Parathyroid adenoma (tissue), 2 donors: ENCODE results near the gene AFF3.

Source experiments
- H2AFZ ChIP-seq: fragments of 300-600 bp; sonication (generic); one replicate; pipeline ENCODE4 v1.7.0; 2017; ENCODE audit warnings: antibody characterized with exemption, mild to moderate bottlenecking
- H3K27ac ChIP-seq: fragments of 300-600 bp; sonication (generic); one replicate; pipeline ENCODE4 v1.7.0; 2017
- H3K27me3 ChIP-seq: fragments of 300-600 bp; sonication (generic); one replicate; pipeline ENCODE4 v1.7.0; 2017; ENCODE audit warnings: low read length; ENCODE audit not compliant: control insufficient read depth, insufficient read depth
- H3K36me3 ChIP-seq: fragments of 300-600 bp; sonication (generic); one replicate; pipeline ENCODE4 v1.7.0; 2017; ENCODE audit warnings: low read length; ENCODE audit not compliant: control insufficient read depth, insufficient read depth
- H3K4me1 ChIP-seq: fragments of 300-600 bp; sonication (generic); one replicate; pipeline ENCODE4 v1.7.0; 2017; ENCODE audit warnings: control low read depth
- H3K4me2 ChIP-seq: fragments of 300-600 bp; sonication (generic); one replicate; pipeline ENCODE4 v1.7.0; 2017; ENCODE audit warnings: low read length
- H3K4me3 ChIP-seq: fragments of 300-600 bp; sonication (generic); one replicate; pipeline ENCODE4 v1.7.0; 2017; ENCODE audit warnings: low read depth, low read length
- H3K79me2 ChIP-seq: fragments of 300-600 bp; sonication (generic); one replicate; pipeline ENCODE4 v1.7.0; 2017; ENCODE audit warnings: control low read depth
- H3K9ac ChIP-seq: fragments of 300-600 bp; sonication (generic); one replicate; pipeline ENCODE4 v1.7.0; 2017; ENCODE audit warnings: mild to moderate bottlenecking
- H3K9me3 ChIP-seq: fragments of 300-600 bp; sonication (generic); one replicate; pipeline ENCODE4 v1.7.0; 2017; ENCODE audit warnings: low read length; ENCODE audit not compliant: control insufficient read depth
- CTCF ChIP-seq: fragments of 300-600 bp; sonication (generic); IDR thresholded peaks from one replicate; pipeline ENCODE4 v1.7.0; 2017; ENCODE audit warnings: antibody characterized with exemption, mild to moderate bottlenecking
- donor health status: primary hyperparathyroidism.

Gene AFF3

GRCh38 chr2:99554238-99554637, 588.2 kb downstream of the AFF3 start:
- H3K4me1 ChIP-seq: no peaks in the 10 kb centered on the region
- no peak overlapping the region for H2AFZ ChIP-seq
- H3K4me2 ChIP-seq: no peak overlapping the region
- no peaks in the 10 kb centered on the region for H3K9me3 ChIP-seq
- H3K27ac ChIP-seq: no peak overlapping the region
- H3K36me3 ChIP-seq: no peaks in the 10 kb centered on the region
- no peaks in the 10 kb centered on the region for H3K27me3 ChIP-seq
- H3K9ac ChIP-seq: no peak overlapping the region
- H3K79me2 ChIP-seq: no peaks in the 10 kb centered on the region
- no peak overlapping the region for H3K4me3 ChIP-seq
- no peak for TF ChIP-seq CTCF

GRCh38 chr2:99552529-99552928, 589.9 kb downstream of the AFF3 start:
- Histone ChIP-seq H3K79me2 (no peaks in the 10 kb centered on the region), H2AFZ (no peak overlapping the region), H3K9ac (no peak overlapping the region), H3K9me3 (no peaks in the 10 kb centered on the region), H3K27ac (no peak overlapping the region), H3K4me2 (no peak overlapping the region), H3K36me3 (no peaks in the 10 kb centered on the region), H3K27me3 (no peaks in the 10 kb centered on the region), H3K4me1 (no peaks in the 10 kb centered on the region), H3K4me3 (no peak overlapping the region)
- TF ChIP-seq CTCF: no peak

GRCh38 chr2:99550368-99550767, 592.0 kb downstream of the AFF3 start:
- no peak for TF ChIP-seq CTCF
- Histone ChIP-seq H3K9me3 (no peaks in the 10 kb centered on the region), H3K4me2 (no peak overlapping the region), H3K79me2 (no peaks in the 10 kb centered on the region), H3K27me3 (no peaks in the 10 kb centered on the region), H2AFZ (no peak overlapping the region), H3K4me3 (no peak overlapping the region), H3K9ac (no peak overlapping the region), H3K4me1 (no peaks in the 10 kb centered on the region), H3K36me3 (no peaks in the 10 kb centered on the region), H3K27ac (no peak overlapping the region)

- Histone ChIP-seq H3K4me2 (no peak overlapping the region), H3K4me1 (no peaks in the 10 kb centered on the region), H3K9me3 (no peaks in the 10 kb centered on the region), H3K9ac (no peak overlapping the region), H3K27ac (no peak overlapping the region), H3K27me3 (no peaks in the 10 kb centered on the region), H3K79me2 (no peaks in the 10 kb centered on the region), H3K36me3 (no peaks in the 10 kb centered on the region), H2AFZ (no peak overlapping the region), H3K4me3 (no peak overlapping the region)
- no peak for TF ChIP-seq CTCF
Observed at GRCh38 chr2:99545604-99546003, 596.8 kb downstream of the AFF3 start.

- Histone ChIP-seq H3K4me3 (no peak overlapping the region), H3K9ac (no peak overlapping the region), H3K36me3 (no peaks in the 10 kb centered on the region), H3K9me3 (no peaks in the 10 kb centered on the region), H3K27me3 (no peaks in the 10 kb centered on the region), H3K27ac (no peak overlapping the region), H3K4me2 (no peak overlapping the region), H2AFZ (no peak overlapping the region), H3K4me1 (no peaks in the 10 kb centered on the region), H3K79me2 (no peaks in the 10 kb centered on the region)
- TF ChIP-seq CTCF: no peak
Observed at GRCh38 chr2:99545066-99545465, 597.3 kb downstream of the AFF3 start.
